K562 (cell line): ENCODE measurements around the gene BLTP3A. TPM values are rescaled to one million over a fixed set of nuclear protein-coding genes. Genes with fewer than 3 reads are reported as not detected.

Experiments
- ATAC-seq: fragments of 200-7000 bp; cut with Tn5 transposase; 3 replicates; pipeline ENCODE4 v1.9.1; 2020; ENCODE audit warnings: moderate library complexity
- BruUV-seq: library from RNA; stranded (reverse); fragments of 400-500 nt; replicated peaks from 2 replicates; lab custom pipeline; 2021; lab: Mats Ljungman, UMichigan
- CTCF ChIA-PET: fragments of 300-600 bp; formaldehyde crosslinking; extraction: SDS; loops from one replicate; lab custom pipeline; 2021; ENCODE audit warnings: low intra/inter-chr PET ratio; lab: Yijun Ruan, JAX
- POLR2A ChIA-PET: fragments of 300-600, 350-650 bp; sonication (Branson Sonifier 250); formaldehyde crosslinking; extraction: SDS; loops from one replicate; lab custom pipeline; 2021; ENCODE audit warnings: antibody characterized with exemption, inconsistent platforms; lab: Yijun Ruan, JAX
- DNase-seq, 4 experiments: peaks; one replicate each; pipeline versions ENCODE4 v3.0.0 to v3.0.0-alpha.2; 2011 to 2018; ENCODE audit warnings: low spot score in 3 of 4, mixed read lengths in 3 of 4; ENCODE audit errors: extremely low read depth in 1 of 4
- FAIRE-seq: peaks from 2 replicates; lab custom pipeline; 2011; peaks lifted over from hg19 to GRCh38; lab: Jason Lieb, UNC
- H2AFZ ChIP-seq: 2 replicates; pipeline ENCODE4 v1.6.0; 2011; ENCODE audit warnings: low read depth, low read length, control low read depth, inconsistent platforms
- H3K27ac ChIP-seq: fragments of 200-600 bp; 3 replicates; pipeline ENCODE4 v1.8.0; 2011; ENCODE audit warnings: low read depth, mild to moderate bottlenecking, control low read depth, inconsistent platforms, low read length, moderate library complexity, mixed read lengths; ENCODE audit errors: extremely low read depth
- H3K27me3 ChIP-seq, 2 experiments: fragments of 300-600 bp in 1 of 2; 2 replicates in 1 of 2; 3 replicates in 1 of 2; pipeline versions ENCODE4 v1.6.0 to v1.8.0; 2011; ENCODE audit warnings: inconsistent platforms in 2 of 2, low read length in 2 of 2, mild to moderate bottlenecking in 1 of 2, mixed read lengths in 1 of 2, moderate library complexity in 1 of 2; ENCODE audit not compliant: control insufficient read depth in 2 of 2, insufficient read depth in 2 of 2
- H3K36me3 ChIP-seq: fragments of 300-600 bp; 3 replicates; pipeline ENCODE4 v1.8.0; 2011; ENCODE audit warnings: mild to moderate bottlenecking, low read length, inconsistent platforms; ENCODE audit not compliant: control insufficient read depth, insufficient read depth
- H3K4me1 ChIP-seq, 2 experiments: fragments of 200-600 bp in 1 of 2; replicated peaks in 1 of 2; 2 replicates in 1 of 2; 3 replicates in 1 of 2; pipeline versions ENCODE4 v1.5.1 to v1.8.0; 2011; ENCODE audit warnings: inconsistent platforms in 2 of 2, low read length in 2 of 2, mild to moderate bottlenecking in 1 of 2, mixed read lengths in 1 of 2, moderate library complexity in 1 of 2; ENCODE audit not compliant: control insufficient read depth in 2 of 2, insufficient read depth in 2 of 2
- H3K4me2 ChIP-seq: 2 replicates; pipeline ENCODE4 v1.6.1; 2011; ENCODE audit warnings: low read length, control low read depth, inconsistent platforms, mixed read lengths; ENCODE audit not compliant: insufficient read depth
- H3K4me3 ChIP-seq: fragments of 200-600 bp; sonication (generic), shearing (Covaris generic); 2 replicates; pipeline ENCODE4 v1.5.1; 2016; ENCODE audit warnings: control low read depth, inconsistent platforms
- H3K79me2 ChIP-seq: fragments of 200-600 bp; 3 replicates; pipeline ENCODE4 v1.8.0; 2011; ENCODE audit warnings: low read length, inconsistent platforms; ENCODE audit not compliant: control insufficient read depth, insufficient read depth
- H3K9ac ChIP-seq, 2 experiments: 2 replicates each; pipeline versions ENCODE4 v1.6.0 to v1.6.1; 2011; ENCODE audit warnings: low read depth in 2 of 2, low read length in 2 of 2, control low read depth in 1 of 2, inconsistent platforms in 1 of 2, mild to moderate bottlenecking in 1 of 2, mixed read lengths in 1 of 2; ENCODE audit not compliant: insufficient read depth in 1 of 2
- H3K9me1 ChIP-seq: one replicate; pipeline ENCODE4 v1.6.0; 2011; ENCODE audit warnings: inconsistent platforms, mild to moderate bottlenecking, low read length, moderate library complexity; ENCODE audit not compliant: control insufficient read depth, insufficient read depth
- H3K9me3 ChIP-seq: replicated peaks from 2 replicates; pipeline ENCODE4 v1.5.1; 2011; ENCODE audit warnings: low read depth, low read length, inconsistent platforms; ENCODE audit not compliant: control insufficient read depth, insufficient read depth
- H4K20me1 ChIP-seq: replicated peaks from 2 replicates; pipeline ENCODE4 v1.6.1; 2011; ENCODE audit warnings: low read length, inconsistent platforms, mixed read lengths; ENCODE audit not compliant: control insufficient read depth, insufficient read depth
- BRD9 ChIP-seq: fragments of 450-650 bp; IDR thresholded peaks from 2 replicates; pipeline ENCODE4 v1.6.1; 2018; ENCODE audit warnings: low read depth; ENCODE audit not compliant: partially characterized antibody
- CTCFL ChIP-seq: IDR thresholded peaks from 2 replicates; pipeline ENCODE4 v1.6.1; 2011; ENCODE audit warnings: borderline replicate concordance, low read depth, mild to moderate bottlenecking, moderate library complexity, low read length; ENCODE audit not compliant: insufficient read depth, poor library complexity, severe bottlenecking
- HDAC2 ChIP-seq: fragments of 450-650 bp; IDR thresholded peaks from 2 replicates; pipeline ENCODE4 v1.6.1; 2016; ENCODE audit warnings: mild to moderate bottlenecking
- KLF10 ChIP-seq: fragments of 250-450 bp; sonication (Bioruptor Pico); IDR thresholded peaks from 2 replicates; pipeline ENCODE4 v1.6.1; 2021; ENCODE audit warnings: matching md5 sums
- RAD21 ChIP-seq, 2 experiments: fragments of 250-450 bp in 1 of 2; fragments of 450-650 bp in 1 of 2; sonication (Bioruptor Pico) in 1 of 2; formaldehyde crosslinking in 1 of 2; IDR thresholded peaks in 1 of 2; conservative IDR thresholded peaks in 1 of 2; 2 replicates each; pipeline versions ENCODE4 v1.4.0 to v1.8.0; 2020 to 2022; ENCODE audit warnings: mild to moderate bottlenecking in 2 of 2, moderate library complexity in 1 of 2
- ZSCAN29 ChIP-seq: fragments of 450-650 bp; IDR thresholded peaks from 2 replicates; pipeline ENCODE4 v1.6.1; 2017
- WGBS: fragments of 100-300 bp; shearing (Covaris generic); methylation state at CpG from one replicate; pipeline ENCODE4 v1.1.6; 2016; ENCODE audit warnings: low coverage, mixed read lengths; ENCODE audit not compliant: insufficient coverage; ENCODE audit errors: missing lambda C conversion rate; 5-methylcytosine and 5-hydroxymethylcytosine counted together
- in situ Hi-C: fragments of 300-500 bp; cut with MboI; formaldehyde crosslinking; loops from 4 replicates; pipeline ENCODE4 v1.15.0; 2018; ENCODE audit warnings: inconsistent platforms, mixed read lengths
- intact Hi-C: fragments of 100-400 bp; cut with micrococcal nuclease; formaldehyde crosslinking; loops from 2 replicates; pipeline ENCODE4 v1.14.2; 2022
- polyA plus RNA-seq, 8 experiments: library from polyadenylated mRNA; depleted of rRNA in 4 of 8; stranded (reverse) in 5 of 8; unstranded in 3 of 8; fragments of >200 nt; fragmentation: Nextera tagmentation in 2 of 8; fragmentation: Illumina TruSeq in 1 of 8; extraction: Ambion mirVana in 2 of 8; extraction: Trizol in 1 of 8; gene quantifications; 2 replicates each; pipeline versions ENCODE4 v1.2.1 to v1.2.3, GENCODE V29; 2011 to 2014; ENCODE audit warnings: inconsistent platforms in 1 of 8, missing spikeins in 1 of 8
- total RNA-seq, 7 experiments: library from RNA; depleted of rRNA in 6 of 7; stranded (reverse); fragments of >200 nt in 6 of 7; fragmentation: Illumina TruSeq in 2 of 7; extraction: Trizol in 2 of 7; gene quantifications; 2 replicates each; pipeline versions ENCODE4 v1.2.1 to v1.2.3, GENCODE V29; 2011 to 2021; ENCODE audit warnings: low replicate concordance in 1 of 7
- TF ChIP-seq, protein P1 (sequence below): fragments of 450-650 bp; IDR thresholded peaks from 2 replicates; pipeline ENCODE4 v1.6.1; 2016
- TF ChIP-seq, protein P2 (sequence below): sonication (generic); formaldehyde crosslinking; IDR thresholded peaks from 2 replicates; pipeline ENCODE4 v1.9.0; 2022; ENCODE audit warnings: mild to moderate bottlenecking, missing genetic modification reagents

Gene BLTP3A
- total and polyA plus RNA-seq, 9 of the 15 experiments (the other 6 are each of a cell fraction or from before 2014, with no cell fraction given), result 7.5 to 34.6 (median 15.5) TPM

DNA sequence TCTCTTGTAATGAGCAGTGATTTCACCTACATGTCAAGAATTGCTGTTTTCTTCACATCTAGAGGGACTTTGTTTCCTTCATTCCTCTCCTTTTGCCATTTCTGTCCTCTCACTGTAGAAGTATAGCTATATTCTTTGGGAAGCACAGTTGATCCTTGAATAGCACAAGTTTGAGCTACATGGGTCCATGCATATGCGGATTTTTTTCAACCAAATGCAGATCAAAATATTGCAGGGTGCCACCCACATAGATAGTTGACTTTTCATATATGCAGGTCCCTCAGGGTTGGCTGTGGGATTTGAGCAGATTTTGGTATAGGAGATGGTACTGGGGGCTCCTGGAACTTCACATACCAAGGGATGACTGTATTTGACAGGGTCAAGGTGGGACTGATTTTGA lies 41.1 kb downstream of the BLTP3A start:
- no peak for DNase-seq
- ChIA-PET POLR2A (interaction anchor here (1.2 kb wide), 1 partner anchor 13 kb away, joined by 4 read pairs; no protein-coding TSS in a partner anchor), CTCF (no interaction called here)
- TF ChIP-seq, protein P1, sequence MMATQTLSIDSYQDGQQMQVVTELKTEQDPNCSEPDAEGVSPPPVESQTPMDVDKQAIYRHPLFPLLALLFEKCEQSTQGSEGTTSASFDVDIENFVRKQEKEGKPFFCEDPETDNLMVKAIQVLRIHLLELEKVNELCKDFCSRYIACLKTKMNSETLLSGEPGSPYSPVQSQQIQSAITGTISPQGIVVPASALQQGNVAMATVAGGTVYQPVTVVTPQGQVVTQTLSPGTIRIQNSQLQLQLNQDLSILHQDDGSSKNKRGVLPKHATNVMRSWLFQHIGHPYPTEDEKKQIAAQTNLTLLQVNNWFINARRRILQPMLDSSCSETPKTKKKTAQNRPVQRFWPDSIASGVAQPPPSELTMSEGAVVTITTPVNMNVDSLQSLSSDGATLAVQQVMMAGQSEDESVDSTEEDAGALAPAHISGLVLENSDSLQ, result no peak
- TF ChIP-seq KLF10 (CRISPR knock-in tag) (no peak), CTCFL (no peak), BRD9 (no peak), ZSCAN29 (no peak), HDAC2 (no peak), RAD21 (CRISPR knock-in tag; conservative IDR thresholded peaks at IDR 0.05 in 1 of 2, IDR thresholded peaks at IDR 0.05 in 1 of 2) (no peak)
- TF ChIP-seq, protein P2, sequence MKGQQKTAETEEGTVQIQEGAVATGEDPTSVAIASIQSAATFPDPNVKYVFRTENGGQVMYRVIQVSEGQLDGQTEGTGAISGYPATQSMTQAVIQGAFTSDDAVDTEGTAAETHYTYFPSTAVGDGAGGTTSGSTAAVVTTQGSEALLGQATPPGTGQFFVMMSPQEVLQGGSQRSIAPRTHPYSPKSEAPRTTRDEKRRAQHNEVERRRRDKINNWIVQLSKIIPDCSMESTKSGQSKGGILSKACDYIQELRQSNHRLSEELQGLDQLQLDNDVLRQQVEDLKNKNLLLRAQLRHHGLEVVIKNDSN (CRISPR knock-in tag), result no peak
- H3K9me3 ChIP-seq, result no peaks in the 10 kb centered on the region
- H3K27ac ChIP-seq, result no peak overlapping the region
- H3K4me2 ChIP-seq, result no peak overlapping the region
- ATAC-seq, result no peak
- no TSS peak for BruUV-seq
- no peak overlapping the region for H3K4me3 ChIP-seq
- peaks cover 3 to 20% of the 10 kb centered on the region in 2 experiments; a peak in 4 of 5 replicates for H3K4me1 ChIP-seq
- no peaks in the 10 kb centered on the region for H3K79me2 ChIP-seq
- H3K27me3 ChIP-seq, result no peaks in the 10 kb centered on the region
- intact Hi-C loops (no loop called here), in situ Hi-C loops (no loop called here)
- WGBS, result 90% methylated on average over 1 of the region's 1 CpG
- H3K9me1 ChIP-seq, result no peaks in the 10 kb centered on the region
- FAIRE-seq, result no peak
- H4K20me1 ChIP-seq, result no peaks in the 10 kb centered on the region; the same call in 1 of the 2 replicates
- no peak overlapping the region for H2AFZ ChIP-seq
- peaks cover 60% of the 10 kb centered on the region for H3K36me3 ChIP-seq
- no peak overlapping the region for H3K9ac ChIP-seq
